Lung (tissue), 12 donors: Measurements from ENCODE around the gene TOMT. TPM values are rescaled to one million over a fixed set of nuclear protein-coding genes. Genes with fewer than 3 reads are reported as not detected.

Source experiments
- ATAC-seq: fragments of 200-7000 bp; cut with Tn5 transposase; one replicate; pipeline ENCODE4 v1.9.1; 2020; ENCODE audit warnings: moderate number of reproducible peaks; ENCODE audit not compliant: insufficient read depth, low FRiP score
- DNase-seq, 3 donors: peaks; one replicate each; pipeline ENCODE4 v3.0.0-alpha.2; 2013 to 2017
- H3K27ac ChIP-seq, 2 donors: one replicate each; pipeline ENCODE4 v1.5.1; 2013; ENCODE audit warnings: mild to moderate bottlenecking in 2 of 2, moderate library complexity in 2 of 2, control low read depth in 1 of 2, inconsistent platforms in 1 of 2, low read depth in 1 of 2, low read length in 1 of 2
- H3K27me3 ChIP-seq, 3 donors: one replicate each; pipeline ENCODE4 v1.5.1; 2013; ENCODE audit warnings: low read length in 2 of 3; ENCODE audit not compliant: control insufficient read depth in 3 of 3, insufficient read depth in 3 of 3
- H3K36me3 ChIP-seq, 4 donors: one replicate each; pipeline ENCODE4 v1.5.1; 2013; ENCODE audit warnings: low read length in 4 of 4, mild to moderate bottlenecking in 1 of 4, moderate library complexity in 1 of 4; ENCODE audit not compliant: control insufficient read depth in 4 of 4, insufficient read depth in 4 of 4
- H3K4me1 ChIP-seq, 5 donors: one replicate each; pipeline ENCODE4 v1.5.1; 2013; ENCODE audit warnings: low read length in 5 of 5, mild to moderate bottlenecking in 2 of 5, moderate library complexity in 1 of 5; ENCODE audit not compliant: control insufficient read depth in 5 of 5, insufficient read depth in 5 of 5
- H3K4me3 ChIP-seq: one replicate; pipeline ENCODE4 v1.5.1; 2013; ENCODE audit warnings: mild to moderate bottlenecking, control low read depth, moderate library complexity
- H3K9ac ChIP-seq, 2 donors: one replicate each; pipeline ENCODE4 v1.5.1; 2013; ENCODE audit warnings: low read length in 2 of 2, control low read depth in 1 of 2; ENCODE audit not compliant: insufficient read depth in 1 of 2
- H3K9me3 ChIP-seq, 4 donors: one replicate each; pipeline ENCODE4 v1.5.1; 2013; ENCODE audit warnings: low read length in 3 of 4, mild to moderate bottlenecking in 1 of 4, moderate library complexity in 1 of 4; ENCODE audit not compliant: control insufficient read depth in 4 of 4, insufficient read depth in 3 of 4
- polyA plus RNA-seq, 2 donors: library from polyadenylated mRNA; stranded (reverse); fragments of 200-250 nt; gene quantifications; one replicate each; pipeline ENCODE4 v1.2.1, GENCODE V29; 2013
- total RNA-seq, 2 donors: library from RNA; depleted of rRNA in 1 of 2; stranded (reverse); fragments of >200 nt in 1 of 2; gene quantifications; one replicate each; pipeline ENCODE4 v1.2.1, GENCODE V29; 2014 to 2021
- TF ChIP-seq, protein P1 (sequence below): IDR thresholded peaks from 2 replicates; pipeline ENCODE4 v1.5.1; 2012; ENCODE audit warnings: mild to moderate bottlenecking; ENCODE audit errors: control extremely low read depth, extremely low read depth
- donor health status: control.
- donor health status: control.
- donor health status: Bipolar disorder and iron deficiency.
- donor health status: healthy.
- donor health status: DM: yes; HTN: yes; CAD: no.

Gene TOMT
- total and polyA plus RNA-seq, 4 donors = not detected

DNA sequence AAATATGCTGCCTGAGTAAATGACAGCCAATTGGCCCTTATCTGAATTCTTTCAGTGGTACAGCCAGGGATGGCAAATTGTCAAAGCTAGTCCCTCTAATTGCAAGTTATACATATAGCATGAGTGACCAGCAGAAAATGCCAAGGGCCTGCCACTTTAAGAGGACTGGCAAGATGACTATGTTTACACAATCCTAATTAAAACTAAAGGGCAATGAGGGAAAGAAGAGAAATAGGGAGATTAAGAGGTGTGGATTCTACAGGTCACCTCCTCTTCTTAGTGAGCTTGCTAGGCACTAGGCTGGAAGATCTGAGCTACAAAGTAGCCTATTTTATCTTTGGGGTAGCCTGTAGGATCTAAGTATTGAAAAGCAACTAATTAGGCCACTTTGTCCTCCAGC is 38.9 kb upstream of the TOMT start:
- DNase-seq (no peak), ATAC-seq (no peak)
- H3K27me3 ChIP-seq = no peaks in the 10 kb centered on the region
- H3K27ac ChIP-seq = peak overlapping the region; percentile 41 to 47
- H3K9ac ChIP-seq = no peak overlapping the region
- no peak overlapping the region for H3K4me3 ChIP-seq
- peaks cover 0 to 4% (median 2%) of the 10 kb centered on the region in 4 donors for H3K36me3 ChIP-seq
- no peaks in the 10 kb centered on the region for H3K9me3 ChIP-seq
- TF ChIP-seq, protein P1, sequence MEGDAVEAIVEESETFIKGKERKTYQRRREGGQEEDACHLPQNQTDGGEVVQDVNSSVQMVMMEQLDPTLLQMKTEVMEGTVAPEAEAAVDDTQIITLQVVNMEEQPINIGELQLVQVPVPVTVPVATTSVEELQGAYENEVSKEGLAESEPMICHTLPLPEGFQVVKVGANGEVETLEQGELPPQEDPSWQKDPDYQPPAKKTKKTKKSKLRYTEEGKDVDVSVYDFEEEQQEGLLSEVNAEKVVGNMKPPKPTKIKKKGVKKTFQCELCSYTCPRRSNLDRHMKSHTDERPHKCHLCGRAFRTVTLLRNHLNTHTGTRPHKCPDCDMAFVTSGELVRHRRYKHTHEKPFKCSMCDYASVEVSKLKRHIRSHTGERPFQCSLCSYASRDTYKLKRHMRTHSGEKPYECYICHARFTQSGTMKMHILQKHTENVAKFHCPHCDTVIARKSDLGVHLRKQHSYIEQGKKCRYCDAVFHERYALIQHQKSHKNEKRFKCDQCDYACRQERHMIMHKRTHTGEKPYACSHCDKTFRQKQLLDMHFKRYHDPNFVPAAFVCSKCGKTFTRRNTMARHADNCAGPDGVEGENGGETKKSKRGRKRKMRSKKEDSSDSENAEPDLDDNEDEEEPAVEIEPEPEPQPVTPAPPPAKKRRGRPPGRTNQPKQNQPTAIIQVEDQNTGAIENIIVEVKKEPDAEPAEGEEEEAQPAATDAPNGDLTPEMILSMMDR = no peak
- peaks cover 8 to 22% (median 17%) of the 10 kb centered on the region in 5 donors for H3K4me1 ChIP-seq

DNA sequence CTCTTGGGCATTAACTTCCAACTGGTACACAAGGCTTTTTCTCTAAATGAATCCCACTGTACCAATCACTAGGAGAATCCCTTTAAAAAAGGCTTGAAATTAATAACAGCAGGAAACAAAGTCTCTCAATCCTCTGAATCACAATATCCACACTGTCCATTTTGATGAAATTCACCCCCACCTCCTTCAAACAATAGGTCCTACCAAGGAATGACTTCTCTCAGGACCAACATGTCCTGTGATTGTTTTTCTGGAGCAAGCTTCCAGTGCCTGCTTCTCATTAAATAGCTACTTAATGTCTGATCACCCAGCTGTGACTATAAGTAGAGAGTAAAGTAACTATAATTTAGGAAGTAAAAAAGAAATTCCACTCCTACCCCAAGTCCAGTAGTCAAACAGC is 38.5 kb upstream of the TOMT start:
- Histone ChIP-seq H3K36me3 (peaks cover 0 to 3% (median 2%) of the 10 kb centered on the region in 4 donors), H3K9ac (no peak overlapping the region)

DNA sequence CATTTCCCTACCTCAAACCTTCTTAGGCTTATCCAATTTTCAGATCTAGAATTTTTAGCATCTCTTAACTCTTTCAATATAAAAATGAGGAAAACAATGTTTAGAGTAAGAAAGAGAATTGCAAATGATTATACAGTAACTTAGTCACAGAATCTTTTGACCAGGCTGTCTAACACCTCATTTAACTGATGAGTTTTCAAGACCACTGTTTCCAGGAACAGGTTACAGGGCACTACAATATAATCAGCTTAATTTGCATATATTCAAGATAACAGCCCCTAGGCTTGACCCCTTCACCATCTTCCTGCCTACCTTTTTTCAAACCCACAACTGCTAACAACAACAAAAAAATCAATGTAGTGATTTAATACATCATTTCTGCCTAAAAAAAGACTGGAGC is 38.0 kb upstream of the TOMT start:
- no peak for ATAC-seq
- no peak for DNase-seq
- H3K36me3 ChIP-seq = peaks cover 0 to 3% (median 2%) of the 10 kb centered on the region in 4 donors
- H3K27ac ChIP-seq = no peak overlapping the region
- H3K9me3 ChIP-seq = no peaks in the 10 kb centered on the region
- peaks cover 11 to 28% (median 24%) of the 10 kb centered on the region in 5 donors for H3K4me1 ChIP-seq
- no peak overlapping the region for H3K9ac ChIP-seq
- H3K27me3 ChIP-seq = no peaks in the 10 kb centered on the region
- TF ChIP-seq, protein P1 = no peak
- no peak overlapping the region for H3K4me3 ChIP-seq

More for the DNA sequence above, 38.5 kb upstream of the TOMT start:
- Histone ChIP-seq H3K9me3 (no peaks in the 10 kb centered on the region), H3K4me3 (no peak overlapping the region), H3K4me1 (peaks cover 10 to 24% (median 21%) of the 10 kb centered on the region in 5 donors), H3K27me3 (no peaks in the 10 kb centered on the region), H3K27ac (peak overlapping the region in 1 of 2 donors; percentile 41)
- ATAC-seq (no peak), DNase-seq (no peak)
- TF ChIP-seq, protein P1 = no peak

DNA sequence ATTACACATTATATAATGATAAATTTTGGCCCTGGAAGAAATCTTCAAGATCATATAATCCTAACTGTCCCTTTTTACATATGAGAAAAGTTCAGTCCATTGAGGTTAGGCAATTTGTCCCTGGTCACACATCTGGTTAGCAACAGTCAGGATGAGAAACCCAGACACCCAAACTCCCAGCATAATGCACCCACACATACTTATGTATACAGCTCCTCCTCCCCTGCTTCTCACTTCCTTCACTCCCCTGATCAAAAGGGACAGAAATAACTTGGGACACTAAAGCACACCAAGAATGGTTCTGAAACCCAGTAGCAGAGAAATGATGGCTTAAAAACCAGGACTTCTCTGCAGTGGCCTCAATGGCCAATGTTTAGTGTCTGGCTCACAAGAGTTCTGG is 36.5 kb upstream of the TOMT start:
- DNase-seq = no peak
- ATAC-seq = no peak
- Histone ChIP-seq H3K4me1 (peaks cover 11 to 30% (median 24%) of the 10 kb centered on the region in 5 donors), H3K27ac (peak overlapping the region; percentile 82 to 97), H3K9me3 (no peaks in the 10 kb centered on the region), H3K36me3 (peaks cover 0 to 3% (median under 1%) of the 10 kb centered on the region in 4 donors), H3K27me3 (no peaks in the 10 kb centered on the region), H3K4me3 (no peak overlapping the region), H3K9ac (no peak overlapping the region)
- TF ChIP-seq, protein P1 = no peak
